ENCODE data around the gene PANK3. TPM values are rescaled to one million over a fixed set of nuclear protein-coding genes. Genes with fewer than 3 reads are reported as not detected.
"Not testable (repeated sequence)": the region's sequence is repeated elsewhere in the genome, so short reads cannot be mapped to it uniquely, and the experiment has no call there.

The PANK3 gene
- total and polyA plus RNA-seq, 2 donors = 7.3 to 20.3 TPM

DNA sequence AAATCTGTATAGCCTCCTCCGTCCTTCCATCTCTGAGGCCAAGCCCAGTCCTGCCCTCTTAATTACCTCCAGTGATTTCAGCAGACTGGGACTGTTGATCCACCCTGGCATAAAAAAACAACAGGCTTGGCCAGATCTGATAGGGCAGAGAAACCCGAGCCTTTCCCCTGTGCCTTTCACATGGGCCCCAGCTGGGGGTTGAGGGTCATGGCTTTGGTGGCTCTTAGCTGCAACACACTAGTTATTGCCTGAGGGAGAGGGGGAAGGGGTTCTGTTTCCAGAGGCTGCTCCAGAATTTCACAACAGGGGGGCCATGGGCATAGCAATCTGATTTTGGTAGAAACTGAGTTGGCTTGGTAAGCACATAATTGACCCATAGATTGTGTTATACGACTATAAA, 21.2 kb upstream of the PANK3 start:
- Histone ChIP-seq H3K4me3 (ENCODE audit: low read length in 2 of 2) (no peak overlapping the region), H3K9me3 (ENCODE audit: control insufficient read depth in 2 of 2, insufficient read depth in 1 of 2, low read length in 1 of 2) (no peaks in the 10 kb centered on the region), H3K27me3 (ENCODE audit: control insufficient read depth in 2 of 2, insufficient read depth in 1 of 2, low read length in 1 of 2) (no peaks in the 10 kb centered on the region), H3K36me3 (ENCODE audit: control insufficient read depth in 2 of 2, insufficient read depth in 2 of 2, low read length in 1 of 2) (no peaks in the 10 kb centered on the region), H3K4me1 (ENCODE audit: control insufficient read depth in 2 of 2, insufficient read depth in 2 of 2, low read length in 2 of 2) (no peaks in the 10 kb centered on the region), H3K27ac (ENCODE audit: low read depth in 1 of 2, low read length in 1 of 2) (no peak overlapping the region)
- WGBS = 93% methylated on average over 3 of the region's 3 CpGs
- no peak for DNase-seq (ENCODE audit: low read depth in 6 of 9, low spot score in 9 of 9)

- WGBS = 98% methylated on average over 10 of the region's 10 CpGs
- H3K4me3 ChIP-seq (ENCODE audit: low read length in 2 of 2) = no peak overlapping the region
- H3K27me3 ChIP-seq (ENCODE audit: control insufficient read depth in 2 of 2, insufficient read depth in 1 of 2, low read length in 1 of 2) = no peaks in the 10 kb centered on the region
- H3K36me3 ChIP-seq (ENCODE audit: control insufficient read depth in 2 of 2, insufficient read depth in 2 of 2, low read length in 1 of 2) = no peaks in the 10 kb centered on the region
- H3K9me3 ChIP-seq (ENCODE audit: control insufficient read depth in 2 of 2, insufficient read depth in 1 of 2, low read length in 1 of 2) = no peaks in the 10 kb centered on the region
- DNase-seq (ENCODE audit: low read depth in 6 of 9, low spot score in 9 of 9) = no peak
- no peaks in the 10 kb centered on the region for H3K4me1 ChIP-seq (ENCODE audit: control insufficient read depth in 2 of 2, insufficient read depth in 2 of 2, low read length in 2 of 2)
- H3K27ac ChIP-seq (ENCODE audit: low read depth in 1 of 2, low read length in 1 of 2) = no peak overlapping the region
These were observed 20.7 kb upstream of the PANK3 start for GRCh38 chr5:168599826-168600225.

DNA sequence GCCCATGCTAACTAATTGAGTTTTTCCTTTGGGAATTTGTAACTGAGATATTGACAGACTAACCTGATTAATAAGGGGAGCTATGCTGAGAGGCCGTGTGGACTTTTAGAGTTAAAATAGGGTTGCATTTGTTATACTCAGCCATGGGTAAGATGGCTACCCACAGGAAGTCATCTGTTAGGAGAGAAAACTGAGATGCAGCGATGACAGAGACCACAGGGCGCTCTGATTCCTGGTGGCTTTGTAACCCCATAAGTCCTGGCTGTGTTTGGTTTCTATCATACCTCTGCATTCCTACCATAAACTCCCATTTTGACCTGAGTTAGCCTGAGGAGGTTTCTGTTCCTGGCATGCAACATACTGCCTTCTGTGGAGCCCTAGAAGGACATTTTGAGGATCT, 19.5 kb upstream of the PANK3 start:
- no peaks in the 10 kb centered on the region for H3K4me1 ChIP-seq (ENCODE audit: control insufficient read depth in 2 of 2, insufficient read depth in 2 of 2, low read length in 2 of 2)
- no peaks in the 10 kb centered on the region for H3K27me3 ChIP-seq (ENCODE audit: control insufficient read depth in 2 of 2, insufficient read depth in 1 of 2, low read length in 1 of 2)
- no peak for DNase-seq (ENCODE audit: low read depth in 6 of 9, low spot score in 9 of 9)
- 16% methylated on average over 3 of the region's 3 CpGs for WGBS
- no peaks in the 10 kb centered on the region for H3K36me3 ChIP-seq (ENCODE audit: control insufficient read depth in 2 of 2, insufficient read depth in 2 of 2, low read length in 1 of 2)
- no peaks in the 10 kb centered on the region for H3K9me3 ChIP-seq (ENCODE audit: control insufficient read depth in 2 of 2, insufficient read depth in 1 of 2, low read length in 1 of 2)
- no peak overlapping the region for H3K4me3 ChIP-seq (ENCODE audit: low read length in 2 of 2)
- H3K27ac ChIP-seq (ENCODE audit: low read depth in 1 of 2, low read length in 1 of 2) = no peak overlapping the region

- 96% methylated on average over 2 of the region's 2 CpGs for whole genome bisulfite sequencing
- no peaks in the 10 kb centered on the region for H3K9me3 ChIP-seq (ENCODE audit: control insufficient read depth in 2 of 2, insufficient read depth in 1 of 2, low read length in 1 of 2)
- no peaks in the 10 kb centered on the region for H3K27me3 ChIP-seq (ENCODE audit: control insufficient read depth in 2 of 2, insufficient read depth in 1 of 2, low read length in 1 of 2)
- DNase-seq (ENCODE audit: low read depth in 6 of 9, low spot score in 9 of 9) = no peak
- H3K27ac ChIP-seq (ENCODE audit: low read depth in 1 of 2, low read length in 1 of 2) = no peak overlapping the region
- no peak overlapping the region for H3K4me3 ChIP-seq (ENCODE audit: low read length in 2 of 2)
- no peaks in the 10 kb centered on the region for H3K36me3 ChIP-seq (ENCODE audit: control insufficient read depth in 2 of 2, insufficient read depth in 2 of 2, low read length in 1 of 2)
- no peaks in the 10 kb centered on the region for H3K4me1 ChIP-seq (ENCODE audit: control insufficient read depth in 2 of 2, insufficient read depth in 2 of 2, low read length in 2 of 2)
These were observed 17.8 kb upstream of the PANK3 start for GRCh38 chr5:168596927-168597326.

DNA sequence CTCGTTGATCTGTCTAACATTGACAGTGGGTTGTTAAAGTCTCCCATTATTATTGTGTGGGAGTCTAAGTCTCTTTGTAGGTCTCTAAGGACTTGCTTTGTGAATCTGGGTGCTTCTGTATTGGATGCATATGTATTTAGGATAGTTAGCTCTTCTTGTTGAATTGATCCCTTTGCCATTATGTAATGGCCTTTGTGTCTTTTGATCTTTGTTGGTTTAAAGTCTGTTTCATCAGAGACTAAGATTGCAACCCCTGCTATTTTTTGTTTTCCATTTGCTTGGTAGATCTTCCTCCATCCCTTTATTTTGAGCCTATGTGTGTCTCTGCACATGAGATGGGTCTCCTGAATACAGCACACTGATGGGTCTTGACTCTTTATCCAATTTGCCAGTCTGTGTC, 17.0 kb upstream of the PANK3 start:
- not testable (repeated sequence) for H3K36me3 ChIP-seq (ENCODE audit: control insufficient read depth in 2 of 2, insufficient read depth in 2 of 2, low read length in 1 of 2); H3K27me3 ChIP-seq (ENCODE audit: control insufficient read depth in 2 of 2, insufficient read depth in 1 of 2, low read length in 1 of 2); H3K4me3 ChIP-seq (ENCODE audit: low read length in 2 of 2); H3K4me1 ChIP-seq (ENCODE audit: control insufficient read depth in 2 of 2, insufficient read depth in 2 of 2, low read length in 2 of 2); H3K27ac ChIP-seq (ENCODE audit: low read depth in 1 of 2, low read length in 1 of 2); DNase-seq (ENCODE audit: low read depth in 6 of 9, low spot score in 9 of 9); H3K9me3 ChIP-seq (ENCODE audit: control insufficient read depth in 2 of 2, insufficient read depth in 1 of 2, low read length in 1 of 2)
- 94% methylated on average over 1 of the region's 1 CpG for WGBS

GRCh38 chr5:168592014-168592368, 12.8 kb upstream of the PANK3 start:
- no peak overlapping the region for H3K4me3 ChIP-seq (ENCODE audit: low read length in 2 of 2)
- H3K9me3 ChIP-seq (ENCODE audit: control insufficient read depth in 2 of 2, insufficient read depth in 1 of 2, low read length in 1 of 2) = no peaks in the 10 kb centered on the region
- DNase-seq (ENCODE audit: low read depth in 6 of 9, low spot score in 9 of 9) = no peak
- no peaks in the 10 kb centered on the region for H3K4me1 ChIP-seq (ENCODE audit: control insufficient read depth in 2 of 2, insufficient read depth in 2 of 2, low read length in 2 of 2)
- no peak overlapping the region for H3K27ac ChIP-seq (ENCODE audit: low read depth in 1 of 2, low read length in 1 of 2)
- no peaks in the 10 kb centered on the region for H3K27me3 ChIP-seq (ENCODE audit: control insufficient read depth in 2 of 2, insufficient read depth in 1 of 2, low read length in 1 of 2)
- 98% methylated on average over 1 of the region's 1 CpG for WGBS
- H3K36me3 ChIP-seq (ENCODE audit: control insufficient read depth in 2 of 2, insufficient read depth in 2 of 2, low read length in 1 of 2) = no peaks in the 10 kb centered on the region

- Histone ChIP-seq H3K27me3 (ENCODE audit: control insufficient read depth in 2 of 2, insufficient read depth in 1 of 2, low read length in 1 of 2) (no peaks in the 10 kb centered on the region), H3K9me3 (ENCODE audit: control insufficient read depth in 2 of 2, insufficient read depth in 1 of 2, low read length in 1 of 2) (no peaks in the 10 kb centered on the region), H3K36me3 (ENCODE audit: control insufficient read depth in 2 of 2, insufficient read depth in 2 of 2, low read length in 1 of 2) (no peaks in the 10 kb centered on the region), H3K4me1 (ENCODE audit: control insufficient read depth in 2 of 2, insufficient read depth in 2 of 2, low read length in 2 of 2) (no peaks in the 10 kb centered on the region), H3K4me3 (ENCODE audit: low read length in 2 of 2) (no peak overlapping the region), H3K27ac (ENCODE audit: low read depth in 1 of 2, low read length in 1 of 2) (no peak overlapping the region)
- 96% methylated on average over 2 of the region's 2 CpGs for WGBS
- no peak for DNase-seq (ENCODE audit: low read depth in 6 of 9, low spot score in 9 of 9)
These were observed 12.3 kb upstream of the PANK3 start for GRCh38 chr5:168591302-168592013.

- Histone ChIP-seq H3K9me3 (ENCODE audit: control insufficient read depth in 2 of 2, insufficient read depth in 1 of 2, low read length in 1 of 2) (no peaks in the 10 kb centered on the region), H3K4me1 (ENCODE audit: control insufficient read depth in 2 of 2, insufficient read depth in 2 of 2, low read length in 2 of 2) (no peaks in the 10 kb centered on the region), H3K4me3 (ENCODE audit: low read length in 2 of 2) (no peak overlapping the region), H3K36me3 (ENCODE audit: control insufficient read depth in 2 of 2, insufficient read depth in 2 of 2, low read length in 1 of 2) (no peaks in the 10 kb centered on the region), H3K27me3 (ENCODE audit: control insufficient read depth in 2 of 2, insufficient read depth in 1 of 2, low read length in 1 of 2) (no peaks in the 10 kb centered on the region), H3K27ac (ENCODE audit: low read depth in 1 of 2, low read length in 1 of 2) (no peak overlapping the region)
- over 99% methylated on average over 3 of the region's 3 CpGs for WGBS
- DNase-seq (ENCODE audit: low read depth in 6 of 9, low spot score in 9 of 9) = no peak
These were observed 11.5 kb upstream of the PANK3 start for GRCh38 chr5:168590666-168591065.

DNA sequence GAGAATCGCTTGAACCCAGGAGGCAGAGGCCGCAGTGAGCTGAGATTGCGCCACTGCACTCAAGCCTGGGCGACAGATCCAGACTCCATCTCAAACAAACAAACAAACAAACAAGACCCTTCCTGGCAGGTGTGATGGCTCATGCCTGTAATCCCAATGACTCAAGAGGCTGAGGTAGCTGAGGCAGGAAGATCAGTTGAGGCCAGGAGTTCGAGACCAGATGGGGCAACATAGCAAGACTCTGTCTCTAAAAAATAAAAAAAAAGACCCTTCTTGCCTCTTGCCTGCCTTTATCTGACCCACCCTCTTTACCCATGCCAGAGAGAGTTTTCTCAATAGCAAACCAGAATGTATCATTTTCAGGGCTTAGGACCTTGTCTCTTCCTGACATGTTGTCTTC, 8.8 kb upstream of the PANK3 start:
- Histone ChIP-seq H3K4me1 (ENCODE audit: control insufficient read depth in 2 of 2, insufficient read depth in 2 of 2, low read length in 2 of 2) (no peaks in the 10 kb centered on the region), H3K4me3 (ENCODE audit: low read length in 2 of 2) (no peak overlapping the region), H3K27me3 (ENCODE audit: control insufficient read depth in 2 of 2, insufficient read depth in 1 of 2, low read length in 1 of 2) (no peaks in the 10 kb centered on the region), H3K27ac (ENCODE audit: low read depth in 1 of 2, low read length in 1 of 2) (no peak overlapping the region), H3K9me3 (ENCODE audit: control insufficient read depth in 2 of 2, insufficient read depth in 1 of 2, low read length in 1 of 2) (no peaks in the 10 kb centered on the region), H3K36me3 (ENCODE audit: control insufficient read depth in 2 of 2, insufficient read depth in 2 of 2, low read length in 1 of 2) (no peaks in the 10 kb centered on the region)
- WGBS = 96% methylated on average over 5 of the region's 5 CpGs
- no peak for DNase-seq (ENCODE audit: low read depth in 6 of 9, low spot score in 9 of 9)

Measured in thymus (tissue), 11 donors.